Measurements from ENCODE around the gene L3MBTL3. TPM values are rescaled to one million over a fixed set of nuclear protein-coding genes. Genes with fewer than 3 reads are reported as not detected.

The L3MBTL3 gene
- total RNA-seq, 1 donor from 2014 or later: 11.8 TPM

DNA sequence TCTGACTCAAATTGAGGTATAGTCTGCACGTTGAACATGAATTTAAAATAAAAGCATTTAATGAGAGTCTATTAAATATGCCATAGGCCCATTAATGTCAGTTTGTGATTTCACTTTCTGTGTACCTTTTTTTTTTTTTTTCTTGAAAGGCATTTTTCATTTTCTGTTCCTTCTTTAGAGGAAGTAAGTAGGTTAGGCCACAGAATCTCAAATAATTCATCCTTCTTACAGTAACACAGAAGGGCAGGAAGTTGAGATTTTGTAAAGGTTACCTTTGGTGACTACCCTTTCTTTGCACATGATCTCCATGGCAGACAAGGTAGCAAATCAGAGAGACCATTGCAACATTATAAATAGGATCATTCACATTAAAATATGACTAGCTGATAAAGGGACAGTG is 9.6 kb downstream of the L3MBTL3 start:
- no peak for ATAC-seq
- no peaks in the 10 kb centered on the region for H3K36me3 ChIP-seq
- no peak for DNase-seq
- H3K9me3 ChIP-seq: no peaks in the 10 kb centered on the region
- TF ChIP-seq, protein P1, sequence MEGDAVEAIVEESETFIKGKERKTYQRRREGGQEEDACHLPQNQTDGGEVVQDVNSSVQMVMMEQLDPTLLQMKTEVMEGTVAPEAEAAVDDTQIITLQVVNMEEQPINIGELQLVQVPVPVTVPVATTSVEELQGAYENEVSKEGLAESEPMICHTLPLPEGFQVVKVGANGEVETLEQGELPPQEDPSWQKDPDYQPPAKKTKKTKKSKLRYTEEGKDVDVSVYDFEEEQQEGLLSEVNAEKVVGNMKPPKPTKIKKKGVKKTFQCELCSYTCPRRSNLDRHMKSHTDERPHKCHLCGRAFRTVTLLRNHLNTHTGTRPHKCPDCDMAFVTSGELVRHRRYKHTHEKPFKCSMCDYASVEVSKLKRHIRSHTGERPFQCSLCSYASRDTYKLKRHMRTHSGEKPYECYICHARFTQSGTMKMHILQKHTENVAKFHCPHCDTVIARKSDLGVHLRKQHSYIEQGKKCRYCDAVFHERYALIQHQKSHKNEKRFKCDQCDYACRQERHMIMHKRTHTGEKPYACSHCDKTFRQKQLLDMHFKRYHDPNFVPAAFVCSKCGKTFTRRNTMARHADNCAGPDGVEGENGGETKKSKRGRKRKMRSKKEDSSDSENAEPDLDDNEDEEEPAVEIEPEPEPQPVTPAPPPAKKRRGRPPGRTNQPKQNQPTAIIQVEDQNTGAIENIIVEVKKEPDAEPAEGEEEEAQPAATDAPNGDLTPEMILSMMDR (IDR thresholded peaks at IDR 0.05): no peak
- H3K27ac ChIP-seq: no peak overlapping the region
- intact Hi-C loops (cut with DNase I): no loop called here
- no peak overlapping the region for H3K4me3 ChIP-seq
- H3K27me3 ChIP-seq (ENCODE audit: low read depth): no peaks in the 10 kb centered on the region
- no peaks in the 10 kb centered on the region for H3K4me1 ChIP-seq

DNA sequence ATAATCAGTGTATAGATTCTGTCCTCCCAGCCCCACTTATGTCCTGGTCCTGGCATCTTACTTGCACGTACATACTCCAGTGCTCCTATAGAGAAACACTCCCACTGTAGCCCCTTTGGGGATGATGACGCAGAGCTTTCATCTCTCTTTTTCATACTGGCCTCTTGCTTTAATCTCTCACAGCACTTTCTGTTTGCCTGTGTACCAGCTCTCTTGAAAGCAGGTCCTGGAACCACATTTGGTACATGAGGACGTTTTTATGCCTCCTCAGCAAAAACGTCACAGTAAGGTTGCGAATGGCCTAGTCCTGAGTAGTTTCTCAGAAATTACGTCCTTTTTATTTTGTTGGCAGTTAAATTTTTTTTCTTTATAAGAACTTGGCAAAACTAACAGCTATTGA is 10.8 kb downstream of the L3MBTL3 start:
- Histone ChIP-seq H3K27me3 (ENCODE audit: low read depth) (no peaks in the 10 kb centered on the region), H3K36me3 (no peaks in the 10 kb centered on the region), H3K4me1 (no peaks in the 10 kb centered on the region), H3K4me3 (no peak overlapping the region), H3K27ac (no peak overlapping the region), H3K9me3 (no peaks in the 10 kb centered on the region)
- DNase-seq: no peak
- TF ChIP-seq, protein P1 (IDR thresholded peaks at IDR 0.05): no peak
- no peak for ATAC-seq
- intact Hi-C loops (cut with DNase I): no loop called here

DNA sequence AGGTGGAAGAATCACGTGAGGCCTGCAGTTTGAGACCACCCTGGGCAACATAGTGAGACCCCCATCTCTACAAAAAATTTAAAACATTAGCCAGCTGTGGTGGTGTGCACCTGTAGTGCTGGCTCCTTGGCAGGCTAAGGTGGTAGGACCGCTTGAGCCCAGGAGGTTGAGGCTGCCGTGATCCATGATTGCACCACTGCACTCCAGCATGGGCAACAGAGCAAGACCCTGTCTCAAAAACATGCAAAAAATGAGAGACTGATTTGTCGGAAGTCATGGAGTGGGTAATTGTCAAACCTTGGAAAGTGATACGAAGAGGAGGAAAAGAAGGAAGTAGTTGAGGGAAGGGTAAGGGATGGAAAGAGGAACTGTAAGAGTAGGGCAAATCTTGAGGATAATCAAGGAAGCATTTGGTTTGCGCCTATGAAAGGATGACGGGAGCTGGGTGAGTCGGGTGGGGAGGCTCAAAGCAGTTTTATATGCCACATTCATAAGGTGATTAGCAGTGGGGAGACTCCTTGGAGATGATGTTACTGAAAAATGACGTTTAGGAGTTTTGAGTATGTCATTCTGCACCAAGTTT is 14.5 kb downstream of the L3MBTL3 start:
- no peak overlapping the region for H3K27ac ChIP-seq
- no peak overlapping the region for H3K4me3 ChIP-seq
- intact Hi-C loops (cut with DNase I): no loop called here
- DNase-seq (no peak), ATAC-seq (no peak)
- H3K36me3 ChIP-seq: no peaks in the 10 kb centered on the region
- H3K27me3 ChIP-seq (ENCODE audit: low read depth): no peaks in the 10 kb centered on the region
- H3K4me1 ChIP-seq: no peaks in the 10 kb centered on the region
- no peaks in the 10 kb centered on the region for H3K9me3 ChIP-seq
- TF ChIP-seq, protein P1 (IDR thresholded peaks at IDR 0.05): no peak

DNA sequence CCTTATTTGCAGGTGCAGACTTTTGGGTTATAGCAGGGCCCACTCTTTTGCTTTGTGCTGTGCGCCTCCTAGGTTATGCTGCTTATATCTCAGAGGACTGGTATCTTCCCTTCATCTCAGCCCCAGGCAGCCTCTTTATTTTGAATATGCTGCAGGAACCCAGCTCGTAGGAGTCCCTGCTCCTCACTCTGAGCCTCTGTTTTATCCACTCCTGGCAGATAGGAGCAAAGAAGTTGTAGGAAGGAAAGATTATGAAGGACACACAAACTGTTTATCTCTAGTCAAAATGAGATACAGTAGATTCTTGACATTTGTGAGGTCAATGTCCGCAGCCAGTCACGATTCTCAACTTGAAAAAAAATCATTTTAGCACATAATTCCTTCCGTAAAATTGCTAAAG is 15.6 kb downstream of the L3MBTL3 start:
- no peak for DNase-seq
- Histone ChIP-seq H3K9me3 (no peaks in the 10 kb centered on the region), H3K27me3 (ENCODE audit: low read depth) (no peaks in the 10 kb centered on the region), H3K27ac (no peak overlapping the region), H3K4me1 (no peaks in the 10 kb centered on the region), H3K4me3 (no peak overlapping the region), H3K36me3 (no peaks in the 10 kb centered on the region)
- no peak for ATAC-seq
- intact Hi-C loops (cut with DNase I): no loop called here
- TF ChIP-seq, protein P1 (IDR thresholded peaks at IDR 0.05): no peak

DNA sequence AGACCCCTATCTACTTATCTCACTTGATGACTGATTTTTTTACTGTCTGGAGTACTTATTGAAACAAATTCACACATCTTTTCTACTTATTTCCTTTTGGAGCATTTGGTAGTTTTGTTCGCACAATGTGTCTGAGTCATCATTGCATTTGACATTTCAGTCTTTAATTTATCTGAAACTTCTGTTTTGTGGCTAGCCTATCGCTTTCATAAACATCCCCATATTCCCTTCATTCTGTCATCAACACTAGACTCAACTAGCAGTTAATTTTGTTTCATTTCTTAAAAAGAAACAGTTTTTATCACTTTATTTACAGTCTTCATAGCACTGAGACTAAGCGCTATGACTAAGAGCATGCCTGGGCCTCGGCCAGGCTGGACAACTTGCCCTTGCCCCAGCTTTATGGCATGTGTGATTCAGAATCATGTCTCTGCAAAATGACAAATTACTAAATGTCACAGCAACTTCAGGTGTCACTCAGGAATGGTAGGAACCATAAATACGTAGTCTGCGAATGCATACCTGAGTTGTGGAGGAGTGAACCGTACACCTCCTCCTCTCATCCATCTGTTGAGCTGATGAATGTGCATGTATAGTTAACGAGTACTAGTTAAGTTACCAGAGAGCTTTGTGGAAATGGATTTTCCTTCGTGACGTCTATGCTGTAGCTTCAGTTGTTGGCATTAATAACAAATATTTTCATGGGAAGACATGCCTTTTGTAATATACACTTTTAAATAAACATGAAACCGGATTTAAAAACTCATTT is 16.2 kb downstream of the L3MBTL3 start:
- no peak for ATAC-seq
- TF ChIP-seq, protein P1 (IDR thresholded peaks at IDR 0.05): no peak
- Histone ChIP-seq H3K27ac (no peak overlapping the region), H3K36me3 (no peaks in the 10 kb centered on the region), H3K4me1 (no peaks in the 10 kb centered on the region), H3K27me3 (ENCODE audit: low read depth) (no peaks in the 10 kb centered on the region), H3K9me3 (no peaks in the 10 kb centered on the region), H3K4me3 (no peak overlapping the region)
- DNase-seq: no peak
- intact Hi-C loops (cut with DNase I): no loop called here

Measured in lower lobe of right lung (tissue), 2 donors.